WTC11 (cell line): ENCODE measurements around the gene ERMAP. TPM values are rescaled to one million over a fixed set of nuclear protein-coding genes. Genes with fewer than 3 reads are reported as not detected.

Source experiments
- ATAC-seq: fragments of 200-7000 bp; cut with Tn5 transposase; 2 replicates; pipeline ENCODE4 v1.10.0; 2021; ENCODE audit warnings: mild to moderate bottlenecking, moderate library complexity
- CTCF ChIA-PET: fragments of 300-600 bp; sonication (Branson Sonifier 250); formaldehyde crosslinking; loops from one replicate; lab custom pipeline; 2021; ENCODE audit warnings: antibody characterized with exemption; lab: Charles Lee
- POLR2A ChIA-PET: fragments of 350-600 bp; sonication (Branson Sonifier 250); formaldehyde crosslinking; loops from one replicate; lab custom pipeline; 2021; ENCODE audit warnings: antibody characterized with exemption; lab: Charles Lee
- DNase-seq: peaks from one replicate; pipeline ENCODE4 v3.0.0; 2021; ENCODE audit warnings: low spot score
- H3K27ac Mint-ChIP-seq: 2 replicates; pipeline ENCODE4 v1.8.0; 2021; ENCODE audit warnings: mixed read lengths
- H3K27me3 Mint-ChIP-seq: 2 replicates; pipeline ENCODE4 v1.8.0; 2021; ENCODE audit warnings: low read depth, mild to moderate bottlenecking, moderate library complexity, mixed read lengths
- H3K36me3 Mint-ChIP-seq: 2 replicates; pipeline ENCODE4 v1.8.0; 2021; ENCODE audit warnings: mixed read lengths
- H3K4me1 Mint-ChIP-seq: 2 replicates; pipeline ENCODE4 v1.8.0; 2022; ENCODE audit warnings: mixed read lengths
- H3K4me3 Mint-ChIP-seq: 2 replicates; pipeline ENCODE4 v1.8.0; 2021; ENCODE audit warnings: mild to moderate bottlenecking, moderate library complexity, mixed read lengths
- H3K9me3 Mint-ChIP-seq: 2 replicates; pipeline ENCODE4 v1.8.0; 2021; ENCODE audit warnings: mixed read lengths
- ATF3 ChIP-seq: sonication (generic); formaldehyde crosslinking; conservative IDR thresholded peaks from 2 replicates; pipeline ENCODE4 v1.8.1; 2022; ENCODE audit warnings: mild to moderate bottlenecking, missing genetic modification reagents
- CBFB ChIP-seq: sonication (generic); formaldehyde crosslinking; IDR thresholded peaks from 2 replicates; pipeline ENCODE4 v1.8.1; 2022; ENCODE audit warnings: mild to moderate bottlenecking, low read depth, missing genetic modification reagents
- CREB1 ChIP-seq: sonication (generic); formaldehyde crosslinking; IDR thresholded peaks from 2 replicates; pipeline ENCODE4 v1.8.0; 2023; ENCODE audit warnings: mild to moderate bottlenecking, missing genetic modification reagents
- ERG ChIP-seq: fragments of 250-450 bp; sonication (Bioruptor Pico); IDR thresholded peaks from 2 replicates; pipeline ENCODE4 v1.8.0; 2021; ENCODE audit warnings: mild to moderate bottlenecking
- FOXP1 ChIP-seq: sonication (generic); formaldehyde crosslinking; IDR thresholded peaks from 2 replicates; pipeline ENCODE4 v1.8.0; 2022; ENCODE audit warnings: missing genetic modification reagents, mild to moderate bottlenecking, moderate library complexity, borderline replicate concordance
- FOXP4 ChIP-seq: sonication (generic); formaldehyde crosslinking; IDR thresholded peaks from 2 replicates; pipeline ENCODE4 v1.8.0; 2022; ENCODE audit warnings: mild to moderate bottlenecking, missing genetic modification reagents
- GRHL2 ChIP-seq: fragments of 250-450 bp; sonication (Bioruptor Pico); IDR thresholded peaks from 2 replicates; pipeline ENCODE4 v1.8.0; 2022; ENCODE audit warnings: mild to moderate bottlenecking, moderate library complexity; ENCODE audit not compliant: insufficient replicate concordance, severe bottlenecking
- KAT7 ChIP-seq: sonication (generic); formaldehyde crosslinking; IDR thresholded peaks from 2 replicates; pipeline ENCODE4 v1.8.1; 2023; ENCODE audit warnings: missing genetic modification reagents, mild to moderate bottlenecking, borderline replicate concordance
- MYBL2 ChIP-seq: sonication (generic); formaldehyde crosslinking; IDR thresholded peaks from 2 replicates; pipeline ENCODE4 v1.8.1; 2023; ENCODE audit warnings: mild to moderate bottlenecking, moderate library complexity, missing genetic modification reagents
- PREB ChIP-seq: sonication (generic); formaldehyde crosslinking; IDR thresholded peaks from 2 replicates; pipeline ENCODE4 v1.8.1; 2022; ENCODE audit warnings: mild to moderate bottlenecking, missing genetic modification reagents, moderate library complexity, borderline replicate concordance
- SMAD4 ChIP-seq: sonication (generic); formaldehyde crosslinking; IDR thresholded peaks from 2 replicates; pipeline ENCODE4 v1.8.0; 2022; ENCODE audit warnings: mild to moderate bottlenecking, missing genetic modification reagents
- SOX15 ChIP-seq: fragments of 250-450 bp; sonication (Bioruptor Pico); IDR thresholded peaks from 2 replicates; pipeline ENCODE4 v1.9.0; 2021; ENCODE audit warnings: mild to moderate bottlenecking
- TEAD1 ChIP-seq: sonication (generic); formaldehyde crosslinking; IDR thresholded peaks from 2 replicates; pipeline ENCODE4 v1.8.0; 2022; ENCODE audit warnings: mild to moderate bottlenecking, missing genetic modification reagents
- ZBTB43 ChIP-seq: sonication (generic); formaldehyde crosslinking; IDR thresholded peaks from 2 replicates; pipeline ENCODE4 v1.8.1; 2023; ENCODE audit warnings: mild to moderate bottlenecking, missing genetic modification reagents
- ZNF121 ChIP-seq: sonication (generic); formaldehyde crosslinking; IDR thresholded peaks from 2 replicates; pipeline ENCODE4 v1.8.0; 2023; ENCODE audit warnings: missing genetic modification reagents
- ZNF317 ChIP-seq: sonication (generic); formaldehyde crosslinking; IDR thresholded peaks from 2 replicates; pipeline ENCODE4 v1.8.1; 2023; ENCODE audit warnings: low read depth, mild to moderate bottlenecking, moderate library complexity, missing genetic modification reagents, borderline replicate concordance
- ZNF532 ChIP-seq: fragments of 250-450 bp; sonication (Bioruptor Pico); IDR thresholded peaks from 2 replicates; pipeline ENCODE4 v1.9.0; 2021; ENCODE audit warnings: mild to moderate bottlenecking, borderline replicate concordance
- total RNA-seq: library from RNA; stranded (reverse); gene quantifications from 3 replicates; pipeline ENCODE4 v1.2.3, GENCODE V29; 2021

ERMAP gene
- total RNA-seq, 1 experiment from 2014 or later = 2.6 TPM

GRCh38 chr1:42820813-42821212 is 3.9 kb downstream of the ERMAP start (continued):
- no peak for TF ChIP-seq ZNF532 (CRISPR knock-in tag)
- no peak for TF ChIP-seq MYBL2 (CRISPR knock-in tag)
- no peak for TF ChIP-seq TEAD1 (CRISPR knock-in tag)

- H3K27me3 Mint-ChIP-seq = no peaks in the 10 kb centered on the region
- no peaks in the 10 kb centered on the region for H3K36me3 Mint-ChIP-seq
- no peak overlapping the region for H3K27ac Mint-ChIP-seq
- no peak for DNase-seq
- ATAC-seq = no peak
- TF ChIP-seq CBFB (no peak), FOXP1 (CRISPR knock-in tag) (no peak), ZNF121 (CRISPR knock-in tag) (peak; percentile 84), SMAD4 (CRISPR knock-in tag) (no peak)
- no peak overlapping the region for H3K4me3 Mint-ChIP-seq
- H3K9me3 Mint-ChIP-seq = no peaks in the 10 kb centered on the region
- CTCF ChIA-PET = interaction anchor here (1.1 to 1.7 kb wide), 4 partner anchors 25 to 252 kb away, joined by 3 to 9 read pairs (median 6); partner anchors contain the start of genes C1orf50 and ZNF691
- POLR2A ChIA-PET = interaction anchor here (1.4 kb wide), 1 partner anchor 25 kb away, joined by 7 read pairs; the partner anchor contains the start of gene ZNF691
- H3K4me1 Mint-ChIP-seq = peaks cover 23% of the 10 kb centered on the region
Measured at GRCh38 chr1:42821690-42822089, 4.8 kb downstream of the ERMAP start.

GRCh38 chr1:42822800-42823392 is 6.0 kb downstream of the ERMAP start:
- ChIA-PET CTCF (interaction anchor here (1.3 kb wide), 1 partner anchor 23 kb away, joined by 3 read pairs; the partner anchor contains the start of gene ZNF691), POLR2A (no interaction called here)
- Mint-ChIP-seq H3K4me3 (no peak overlapping the region), H3K4me1 (peaks cover 21% of the 10 kb centered on the region), H3K36me3 (no peaks in the 10 kb centered on the region), H3K27ac (no peak overlapping the region), H3K27me3 (no peaks in the 10 kb centered on the region), H3K9me3 (no peaks in the 10 kb centered on the region)
- DNase-seq (no peak), ATAC-seq (no peak)
- TF ChIP-seq SOX15 (CRISPR knock-in tag) = no peak
- TF ChIP-seq ZNF532 (CRISPR knock-in tag) = no peak
- TF ChIP-seq ATF3 (CRISPR knock-in tag) = no peak
- TF ChIP-seq GRHL2 (CRISPR knock-in tag) = no peak
- TF ChIP-seq ZNF317 (CRISPR knock-in tag) = no peak
- TF ChIP-seq KAT7 (CRISPR knock-in tag) = no peak
- TF ChIP-seq ZBTB43 = no peak
- no peak for TF ChIP-seq CREB1 (CRISPR knock-in tag)
- no peak for TF ChIP-seq ERG (CRISPR knock-in tag)
- no peak for TF ChIP-seq FOXP4
- TF ChIP-seq PREB = no peak
